Measurements from ENCODE around the gene ISLR. TPM values are rescaled to one million over a fixed set of nuclear protein-coding genes. Genes with fewer than 3 reads are reported as not detected.

Gene ISLR
- total RNA-seq (14.0 and 17.7 TPM in 2 replicates), polyA plus RNA-seq (17.3 and 34.0 TPM in 2 replicates), polyA minus RNA-seq (ENCODE audit: low replicate concordance) (8.6 and 22.7 TPM in 2 replicates)
- 19.6 and 41.4 TPM in 2 replicates for polyA plus RNA-seq (2012)

- DNase-seq (ENCODE audit: low read depth in 2 of 2): peak; percentile 34 to 76
- Histone ChIP-seq H3K36me3 (ENCODE audit: control insufficient read depth, insufficient read depth, low read length) (no peaks in the 10 kb centered on the region), H3K4me3 (replicated peaks in 1 of 4; ENCODE audit: control extremely low read depth in 1 of 4, insufficient read depth in 1 of 4, low read depth in 3 of 4, low read length in 4 of 4) (peak within 1 kb of the TSS in 3 of 4 experiments; percentile 14 to 61 (median 17)), H3K4me2 (ENCODE audit: extremely low read depth, insufficient read depth, low read length) (peak within 1 kb of the TSS; percentile 51), H4K20me1 (ENCODE audit: control insufficient read depth, extremely low read depth, insufficient read depth, low read length) (no peaks in the 10 kb centered on the region), H3K4me1 (ENCODE audit: control insufficient read depth, extremely low read depth, insufficient read depth, low read length) (peaks cover 27% of the 10 kb centered on the region), H3K79me2 (ENCODE audit: control insufficient read depth, insufficient read depth, low read length) (no peaks in the 10 kb centered on the region), H3K9ac (ENCODE audit: insufficient read depth, low read length) (peak within 1 kb of the TSS; percentile 4), H2AFZ (ENCODE audit: low read length) (peak within 1 kb of the TSS; percentile 41), H3K9me3 (ENCODE audit: control insufficient read depth, insufficient read depth, low read depth, low read length) (no peaks in the 10 kb centered on the region), H3K27me3 (ENCODE audit: control insufficient read depth, insufficient read depth, low read length) (peaks cover 2% of the 10 kb centered on the region), H3K27ac (ENCODE audit: insufficient read depth, low read length) (peak within 1 kb of the TSS; percentile 32)
- TF ChIP-seq CTCF (conservative IDR thresholded peaks at IDR 0.05 in 1 of 2, IDR thresholded peaks at IDR 0.05 in 1 of 2; ENCODE audit: low read depth in 1 of 2, low read length in 2 of 2): no peak
- TF ChIP-seq EZH2 (IDR thresholded peaks at IDR 0.05; ENCODE audit: low read length, missing control alignments): no peak
Measured at GRCh38 chr15:74173380-74174218, at the start of gene ISLR. TSS of gene ISLR (plus strand) at chr15:74173710. CDS start at chr15:74174859, 1,149 bp downstream.

DNA sequence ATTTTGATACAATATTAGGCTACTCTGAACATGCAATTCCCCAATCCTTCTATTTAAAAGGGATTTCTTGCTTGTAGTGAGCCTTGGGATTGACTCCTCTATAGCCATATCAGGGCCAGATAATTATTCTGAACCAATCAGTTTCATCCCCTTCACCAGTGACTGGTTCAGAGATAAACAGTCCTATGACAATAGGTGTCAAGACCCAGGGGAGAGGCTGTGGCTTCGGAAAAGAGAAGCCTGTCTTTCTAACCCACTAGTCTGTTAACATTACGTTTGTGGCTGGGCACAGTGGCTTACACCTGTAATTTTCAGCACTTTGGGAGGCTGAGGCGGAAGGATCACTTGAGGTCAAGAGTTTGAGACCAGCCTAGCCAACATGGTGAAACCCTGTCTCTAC is 49.3 kb upstream of the ISLR start:
- H3K27ac ChIP-seq (ENCODE audit: insufficient read depth, low read length): no peak overlapping the region
- no peaks in the 10 kb centered on the region for H4K20me1 ChIP-seq (ENCODE audit: control insufficient read depth, extremely low read depth, insufficient read depth, low read length)
- H3K27me3 ChIP-seq (ENCODE audit: control insufficient read depth, insufficient read depth, low read length): peaks cover 57% of the 10 kb centered on the region
- H2AFZ ChIP-seq (ENCODE audit: low read length): no peak overlapping the region
- no peaks in the 10 kb centered on the region for H3K79me2 ChIP-seq (ENCODE audit: control insufficient read depth, insufficient read depth, low read length)
- DNase-seq (ENCODE audit: low read depth in 2 of 2): no peak
- H3K9me3 ChIP-seq (ENCODE audit: control insufficient read depth, insufficient read depth, low read depth, low read length): no peaks in the 10 kb centered on the region
- no peak overlapping the region for H3K4me2 ChIP-seq (ENCODE audit: extremely low read depth, insufficient read depth, low read length)
- no peaks in the 10 kb centered on the region for H3K4me1 ChIP-seq (ENCODE audit: control insufficient read depth, extremely low read depth, insufficient read depth, low read length)
- no peak overlapping the region for H3K4me3 ChIP-seq (replicated peaks in 1 of 4; ENCODE audit: control extremely low read depth in 1 of 4, insufficient read depth in 1 of 4, low read depth in 3 of 4, low read length in 4 of 4)
- no peak for TF ChIP-seq EZH2 (IDR thresholded peaks at IDR 0.05; ENCODE audit: low read length, missing control alignments)
- no peak for TF ChIP-seq CTCF (conservative IDR thresholded peaks at IDR 0.05 in 1 of 2, IDR thresholded peaks at IDR 0.05 in 1 of 2; ENCODE audit: low read depth in 1 of 2, low read length in 2 of 2)
- H3K9ac ChIP-seq (ENCODE audit: insufficient read depth, low read length): no peak overlapping the region
- H3K36me3 ChIP-seq (ENCODE audit: control insufficient read depth, insufficient read depth, low read length): no peaks in the 10 kb centered on the region

GRCh38 chr15:74124759-74125158 is 48.8 kb upstream of the ISLR start:
- H3K79me2 ChIP-seq (ENCODE audit: control insufficient read depth, insufficient read depth, low read length): no peaks in the 10 kb centered on the region
- TF ChIP-seq CTCF (conservative IDR thresholded peaks at IDR 0.05 in 1 of 2, IDR thresholded peaks at IDR 0.05 in 1 of 2; ENCODE audit: low read depth in 1 of 2, low read length in 2 of 2): no peak
- no peak for TF ChIP-seq EZH2 (IDR thresholded peaks at IDR 0.05; ENCODE audit: low read length, missing control alignments)
- H3K9ac ChIP-seq (ENCODE audit: insufficient read depth, low read length): no peak overlapping the region
- DNase-seq (ENCODE audit: low read depth in 2 of 2): peak in 1 of 2 donors; percentile 4
- H3K27me3 ChIP-seq (ENCODE audit: control insufficient read depth, insufficient read depth, low read length): peaks cover 62% of the 10 kb centered on the region
- no peaks in the 10 kb centered on the region for H3K4me1 ChIP-seq (ENCODE audit: control insufficient read depth, extremely low read depth, insufficient read depth, low read length)
- no peak overlapping the region for H2AFZ ChIP-seq (ENCODE audit: low read length)
- no peaks in the 10 kb centered on the region for H3K9me3 ChIP-seq (ENCODE audit: control insufficient read depth, insufficient read depth, low read depth, low read length)
- H3K4me3 ChIP-seq (replicated peaks in 1 of 4; ENCODE audit: control extremely low read depth in 1 of 4, insufficient read depth in 1 of 4, low read depth in 3 of 4, low read length in 4 of 4): no peak overlapping the region
- H3K36me3 ChIP-seq (ENCODE audit: control insufficient read depth, insufficient read depth, low read length): no peaks in the 10 kb centered on the region
- no peaks in the 10 kb centered on the region for H4K20me1 ChIP-seq (ENCODE audit: control insufficient read depth, extremely low read depth, insufficient read depth, low read length)
- H3K4me2 ChIP-seq (ENCODE audit: extremely low read depth, insufficient read depth, low read length): no peak overlapping the region
- no peak overlapping the region for H3K27ac ChIP-seq (ENCODE audit: insufficient read depth, low read length)

Measured in fibroblast of lung (primary cell).